Measurements from ENCODE around the gene HIVEP3.

The HIVEP3 gene

DNA sequence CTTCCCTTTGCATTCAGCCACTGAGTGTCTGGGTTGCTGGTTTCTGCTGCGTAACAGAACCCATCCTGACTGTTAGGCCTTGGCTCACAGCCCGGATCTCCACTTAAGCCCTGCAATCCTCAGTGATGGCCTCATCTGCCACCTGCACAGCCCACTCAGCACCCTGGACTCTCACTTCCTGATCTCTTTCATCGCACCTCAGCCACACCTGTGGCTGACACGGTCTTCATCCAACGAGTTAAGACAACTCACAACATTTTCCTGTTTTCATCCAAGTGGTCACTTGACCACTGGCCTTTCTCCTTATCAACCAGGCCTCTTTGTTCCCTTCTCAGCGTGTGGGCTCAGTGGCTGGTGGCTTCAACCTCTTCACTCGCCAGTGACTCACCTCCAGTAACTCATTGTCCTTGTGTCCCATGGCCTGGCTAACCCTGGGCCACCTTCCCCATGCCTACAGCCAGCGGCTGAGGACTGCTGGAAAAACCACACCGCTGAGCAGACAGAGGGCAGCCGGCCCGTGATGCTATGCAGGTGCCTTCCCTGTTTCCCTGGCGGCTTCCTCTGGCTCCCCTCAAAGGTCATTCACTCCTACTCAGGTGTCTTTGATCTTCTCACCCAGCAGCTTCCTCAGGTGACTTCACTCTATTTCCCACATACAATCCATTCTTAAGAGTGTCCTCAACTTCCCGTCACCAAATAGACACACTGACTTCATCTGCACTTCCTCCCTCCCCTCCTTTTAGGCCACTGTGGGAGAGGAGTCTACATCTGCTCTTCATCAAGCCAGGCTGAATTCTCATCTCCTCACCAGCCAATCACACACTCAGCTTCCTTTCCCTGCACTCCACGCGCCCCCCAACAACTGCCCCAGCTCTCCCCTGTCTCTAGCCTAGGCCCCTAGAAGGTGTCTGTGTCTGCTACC, 414.3 kb downstream of the HIVEP3 start:
- no peak for DNase-seq

DNA sequence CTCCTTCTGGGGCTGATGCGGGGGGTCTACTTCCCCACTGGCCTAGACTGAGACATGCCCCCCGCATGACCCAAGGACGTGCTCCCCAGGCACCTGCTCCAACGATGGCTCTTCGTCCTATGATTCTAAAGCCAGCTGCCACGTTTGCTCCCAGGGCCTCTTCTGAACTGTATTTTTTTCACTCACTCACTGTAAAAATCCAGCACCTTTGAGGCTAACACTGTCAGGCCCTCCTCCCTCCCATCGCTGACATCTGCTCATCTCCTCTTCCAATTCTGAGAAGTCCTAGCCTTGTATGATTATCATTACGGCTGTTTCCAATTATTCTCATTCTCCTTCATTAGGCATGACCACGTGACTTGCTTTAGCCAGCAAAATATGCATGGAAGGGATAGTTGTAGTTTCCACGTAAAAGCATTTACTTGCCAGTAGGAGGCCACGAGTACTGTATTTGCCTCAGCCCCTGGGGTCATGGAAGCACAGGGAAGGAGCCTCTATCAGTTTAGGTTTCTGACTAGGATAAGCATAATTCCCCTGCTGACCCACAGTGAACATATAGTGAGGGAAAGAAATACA, 415.1 kb downstream of the HIVEP3 start:
- DNase-seq = no peak

DNA sequence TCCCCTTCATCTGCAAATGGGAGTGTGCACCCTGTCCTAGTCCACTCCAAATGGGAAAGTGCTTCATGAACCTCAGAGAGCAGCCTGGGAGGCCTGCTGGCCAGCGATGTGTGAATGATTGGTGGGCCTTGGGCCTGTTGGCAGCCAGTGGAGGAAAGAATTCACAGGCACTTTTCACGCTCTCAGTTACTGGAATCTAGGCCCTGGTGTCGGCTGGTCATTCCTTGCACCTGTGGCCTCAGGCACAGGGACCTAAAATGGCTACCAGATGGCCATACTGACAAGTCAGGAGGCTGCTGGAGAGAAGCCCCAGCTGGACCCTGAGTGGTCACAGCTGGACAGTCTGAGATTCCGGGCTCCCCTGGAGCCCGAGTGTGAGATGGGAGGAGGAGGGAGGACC, 415.8 kb downstream of the HIVEP3 start:
- no peak for DNase-seq

DNA sequence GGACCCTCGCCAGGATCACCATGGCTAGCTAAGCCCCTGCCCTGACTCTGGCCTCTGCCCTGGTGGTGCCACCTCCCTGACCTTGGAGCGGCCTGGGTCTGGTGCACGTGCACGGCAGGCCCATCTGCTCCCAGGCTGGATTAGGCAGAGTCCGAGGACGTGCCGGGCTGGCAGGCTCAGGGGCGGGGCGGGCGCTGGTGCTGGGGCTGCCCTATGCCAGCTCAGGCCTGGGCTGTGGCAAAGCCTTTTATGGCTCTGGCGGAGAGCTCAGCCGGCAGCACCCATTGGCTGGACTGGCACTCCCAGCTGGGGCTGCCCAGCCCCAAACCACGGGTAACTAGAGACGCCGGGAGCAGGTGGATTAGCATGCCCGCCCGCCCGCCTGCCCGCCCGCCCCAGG, 417.1 kb downstream of the HIVEP3 start:
- no peak for DNase-seq

DNA sequence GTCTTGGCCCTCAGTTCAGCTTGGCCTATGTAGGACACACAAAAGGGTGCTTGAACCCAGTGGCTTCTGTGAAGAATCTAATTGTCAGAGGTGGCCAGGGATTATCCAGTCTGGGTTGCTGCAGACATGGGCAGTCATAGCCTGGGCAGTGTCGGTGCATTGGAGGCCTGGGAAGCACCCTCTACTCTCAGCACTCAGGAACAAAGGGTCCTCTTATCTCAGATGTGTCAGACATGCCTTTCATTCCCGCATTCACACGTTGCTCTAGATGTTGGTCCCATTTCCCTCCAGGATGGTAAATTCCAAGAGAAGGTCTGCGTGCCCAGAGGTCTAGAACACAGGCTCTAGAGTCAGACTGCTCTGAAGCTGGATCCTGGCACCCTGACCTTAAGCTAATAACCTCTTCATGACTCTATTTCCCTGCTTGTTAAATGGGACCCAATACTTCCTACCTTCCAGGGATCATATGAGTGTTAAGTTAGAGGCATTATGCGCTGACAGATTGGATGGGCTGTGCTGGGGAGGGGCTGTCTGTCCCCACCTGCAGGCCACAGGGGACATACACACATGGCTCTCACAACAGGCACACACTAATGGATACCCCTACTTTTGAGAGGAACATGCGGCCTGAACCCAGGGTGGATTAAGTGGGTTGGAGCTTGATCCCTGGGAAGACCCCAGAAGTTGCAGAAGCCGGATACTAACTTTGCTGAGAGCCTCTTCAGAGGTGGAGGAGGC, 417.8 kb downstream of the HIVEP3 start:
- DNase-seq = no peak

DNA sequence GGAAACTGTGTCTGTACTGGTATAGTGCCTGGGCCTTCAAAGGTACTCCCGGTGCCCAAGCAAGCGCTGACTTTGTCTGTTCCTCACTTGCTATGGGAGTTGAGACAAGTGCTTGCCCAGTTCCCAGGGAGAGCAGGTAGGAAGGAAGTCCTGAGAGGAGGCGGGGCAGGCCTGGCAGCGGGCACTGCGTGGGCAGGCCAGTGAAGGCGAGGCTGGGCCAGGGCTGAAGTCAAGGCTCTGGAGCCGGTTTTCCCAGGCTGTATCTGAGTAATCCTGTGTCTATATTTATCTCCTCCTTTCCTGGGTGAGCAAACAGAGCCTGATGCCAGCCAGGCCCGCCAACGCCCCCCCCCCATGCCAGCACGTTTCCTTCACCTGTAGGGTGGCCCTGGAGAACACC, 418.3 kb downstream of the HIVEP3 start:
- no peak for DNase-seq

DNA sequence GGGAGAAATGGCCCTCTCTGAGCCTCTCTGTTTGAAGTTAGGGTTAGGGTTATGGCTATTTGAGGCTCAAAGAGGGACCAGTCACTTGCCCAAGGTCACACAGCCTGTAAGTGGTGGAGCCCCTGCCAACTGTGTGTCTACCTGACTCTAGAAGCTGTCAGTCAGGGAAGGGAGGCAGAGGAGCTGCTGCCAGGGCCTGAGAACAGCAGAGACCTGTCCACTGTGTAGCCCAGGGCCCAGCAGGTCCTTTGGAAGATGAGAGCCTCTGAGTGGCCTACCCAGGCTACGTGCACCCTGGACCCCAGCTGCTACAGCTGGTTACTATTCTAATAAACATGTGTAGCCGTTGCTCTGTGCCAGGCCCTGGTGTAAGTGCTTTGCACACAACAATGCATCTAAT, 419.1 kb downstream of the HIVEP3 start:
- no peak for DNase-seq

DNA sequence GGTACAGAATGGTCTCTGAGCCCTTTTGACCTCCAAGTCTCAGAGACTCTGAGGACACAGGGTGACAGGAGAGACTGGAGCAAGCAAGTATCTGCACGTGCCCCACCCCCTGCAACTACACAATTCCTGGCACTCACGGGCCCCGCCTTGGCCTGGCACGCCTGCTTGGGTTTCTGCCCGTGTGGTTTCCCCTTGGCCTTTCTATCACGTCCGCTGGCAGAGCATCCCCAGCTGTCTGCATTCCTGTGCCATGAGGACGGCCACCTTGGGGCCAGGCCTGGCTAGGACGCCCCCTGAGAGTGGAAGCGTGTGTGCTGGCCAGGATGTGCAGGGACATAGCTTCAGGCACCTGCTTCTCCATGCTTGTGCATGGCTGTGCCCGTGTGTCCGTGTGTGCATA, 419.9 kb downstream of the HIVEP3 start:
- no peak for DNase-seq

DNA sequence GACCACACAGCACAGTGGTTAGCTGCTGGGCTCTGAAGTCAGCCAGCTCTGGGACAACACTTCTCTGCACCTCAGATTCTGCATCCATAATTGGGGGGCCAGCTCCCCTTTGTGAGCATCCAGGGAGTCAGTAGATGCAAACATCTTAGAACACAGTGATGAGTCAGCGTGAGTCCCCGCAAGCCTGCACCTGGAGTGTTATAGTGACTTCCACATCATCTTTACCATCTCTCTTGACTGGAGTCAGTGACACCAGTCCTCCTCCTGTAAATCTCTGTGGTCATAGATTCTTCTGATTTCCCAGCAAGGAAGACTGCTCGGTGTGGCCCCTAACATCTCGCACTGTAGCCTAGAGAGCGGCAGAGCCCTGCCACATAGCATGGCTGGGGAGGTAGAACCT, 420.3 kb downstream of the HIVEP3 start:
- no peak for DNase-seq

DNA sequence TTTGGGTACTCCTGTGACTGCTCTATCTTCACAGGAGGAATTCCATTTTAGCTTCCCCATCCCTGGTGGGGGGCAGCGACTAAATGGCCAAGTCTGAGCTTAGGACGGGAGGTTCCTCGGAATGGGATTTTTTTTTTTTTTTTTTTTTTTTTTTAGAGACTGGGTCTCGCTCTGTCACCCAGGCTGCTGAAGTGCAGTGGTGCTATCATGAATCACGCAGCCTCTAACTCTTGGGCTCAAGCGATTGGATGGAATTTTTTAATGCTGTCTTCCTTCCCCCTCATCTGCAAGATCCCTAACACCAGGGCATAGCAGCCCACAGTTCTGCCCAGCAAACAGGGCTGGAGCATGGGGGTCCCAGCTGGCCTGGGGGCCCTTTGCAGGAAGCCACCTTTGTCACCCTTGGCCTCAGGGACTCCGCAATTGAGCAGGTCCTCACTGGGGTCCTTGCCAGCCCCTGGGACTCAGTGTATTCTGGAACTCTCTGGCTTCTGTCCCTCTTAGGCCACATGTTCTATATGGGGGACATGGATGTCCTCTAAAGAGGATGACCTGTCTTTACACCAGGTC, 421.2 kb downstream of the HIVEP3 start:
- no peak for DNase-seq

DNA sequence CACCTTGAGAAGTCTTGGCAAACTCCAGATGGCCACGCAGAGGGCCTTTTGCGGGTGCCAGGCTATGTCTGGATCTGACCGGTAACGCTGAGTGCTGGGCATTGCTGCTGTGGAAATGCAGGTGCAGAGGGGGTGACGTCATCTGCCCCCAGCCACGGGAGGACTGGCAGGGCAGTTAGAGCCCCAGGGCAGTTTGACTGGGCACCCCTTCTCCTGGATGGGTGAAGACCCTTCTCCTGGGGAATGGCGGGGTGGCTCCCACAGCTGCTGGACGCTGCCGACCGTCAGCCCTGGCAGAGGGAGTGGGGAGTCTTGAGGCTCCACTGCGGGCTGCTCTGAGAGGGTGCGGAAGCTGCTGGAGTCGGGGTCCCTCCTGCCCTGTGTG, 421.7 kb downstream of the HIVEP3 start:
- no peak for DNase-seq

DNA sequence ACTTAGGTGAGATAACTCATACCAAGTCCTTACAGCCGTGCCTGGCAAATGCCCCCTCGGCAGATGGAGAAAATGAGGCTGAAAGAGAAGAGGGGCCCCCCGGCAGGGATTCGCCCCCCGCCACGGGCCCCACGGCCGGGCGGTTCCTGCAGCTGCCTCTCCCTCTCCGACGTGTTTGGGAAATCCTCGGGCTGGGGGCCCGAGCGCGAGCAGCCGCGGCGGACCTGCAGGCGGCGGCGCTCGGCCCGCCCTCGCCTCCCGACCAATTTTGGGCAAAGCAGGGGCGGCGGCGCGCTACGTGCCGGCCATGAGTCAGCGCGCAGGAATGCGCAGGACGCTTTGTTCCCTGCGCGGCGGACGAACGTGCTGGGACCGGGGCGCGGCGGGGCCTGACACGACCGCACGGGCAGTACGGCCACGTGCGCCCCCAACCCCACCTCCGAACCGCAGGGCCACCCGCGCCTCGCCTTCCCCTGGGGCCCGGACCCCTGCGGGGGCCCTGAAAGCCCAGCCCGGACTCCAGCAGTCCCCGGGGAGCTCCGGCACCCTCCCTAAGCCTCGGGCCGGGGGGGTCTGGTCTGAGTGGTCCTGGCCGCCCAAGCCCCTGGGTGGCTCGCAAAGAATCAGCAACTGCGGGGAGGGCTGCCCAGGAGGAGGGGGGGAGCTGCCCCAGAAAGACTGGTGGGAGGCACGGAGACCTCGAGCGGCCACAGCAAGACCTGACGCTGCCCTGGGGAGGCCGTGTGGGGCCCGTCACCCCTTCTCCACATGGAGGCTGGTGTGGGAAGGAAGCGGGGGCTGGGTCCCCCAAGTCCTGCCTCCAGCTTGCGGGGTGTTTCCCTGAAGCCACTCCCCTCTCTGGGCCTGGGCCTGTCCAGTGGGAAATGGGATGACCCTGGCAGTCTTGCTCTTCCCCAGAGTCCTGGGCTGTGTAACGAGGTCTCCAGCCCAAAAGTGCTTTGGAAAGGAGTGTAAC, 422.4 kb downstream of the HIVEP3 start:
- DNase-seq = no peak

DNA sequence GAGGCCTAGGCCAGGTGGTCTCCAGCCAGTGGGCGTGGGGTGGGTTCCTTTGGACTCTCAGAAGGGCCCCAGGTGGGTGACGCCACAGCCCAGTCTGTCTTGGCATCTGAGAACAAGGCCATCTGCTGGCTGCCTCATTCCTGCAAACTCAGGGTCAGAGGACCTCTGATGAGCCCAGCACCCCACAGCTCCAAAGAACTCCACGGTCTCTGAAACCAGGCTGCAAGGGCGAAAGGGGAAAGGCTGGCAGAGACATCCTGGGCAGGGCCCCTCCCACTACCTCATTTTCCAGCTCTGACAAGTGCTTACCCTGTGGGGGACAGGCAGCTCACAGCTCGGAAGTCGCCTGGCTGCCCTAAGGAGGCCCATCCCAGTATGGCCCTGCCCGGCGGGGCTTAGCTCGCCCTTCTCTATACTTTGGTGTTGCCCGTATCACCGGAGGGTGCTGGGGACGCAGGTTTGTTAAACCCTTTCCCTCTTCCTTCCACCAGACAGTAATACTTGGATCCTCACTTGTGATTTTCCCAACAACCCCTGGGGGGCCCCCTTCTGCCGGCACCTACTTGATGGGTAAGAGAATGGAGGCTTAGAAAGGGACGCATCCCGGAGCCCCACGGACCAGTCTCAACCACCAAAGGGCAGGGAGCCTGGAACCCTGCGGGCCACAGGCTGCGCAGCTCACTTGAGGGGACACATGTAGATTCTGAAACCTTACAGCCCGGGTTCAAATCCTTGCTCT, 423.3 kb downstream of the HIVEP3 start:
- DNase-seq = no peak

DNA sequence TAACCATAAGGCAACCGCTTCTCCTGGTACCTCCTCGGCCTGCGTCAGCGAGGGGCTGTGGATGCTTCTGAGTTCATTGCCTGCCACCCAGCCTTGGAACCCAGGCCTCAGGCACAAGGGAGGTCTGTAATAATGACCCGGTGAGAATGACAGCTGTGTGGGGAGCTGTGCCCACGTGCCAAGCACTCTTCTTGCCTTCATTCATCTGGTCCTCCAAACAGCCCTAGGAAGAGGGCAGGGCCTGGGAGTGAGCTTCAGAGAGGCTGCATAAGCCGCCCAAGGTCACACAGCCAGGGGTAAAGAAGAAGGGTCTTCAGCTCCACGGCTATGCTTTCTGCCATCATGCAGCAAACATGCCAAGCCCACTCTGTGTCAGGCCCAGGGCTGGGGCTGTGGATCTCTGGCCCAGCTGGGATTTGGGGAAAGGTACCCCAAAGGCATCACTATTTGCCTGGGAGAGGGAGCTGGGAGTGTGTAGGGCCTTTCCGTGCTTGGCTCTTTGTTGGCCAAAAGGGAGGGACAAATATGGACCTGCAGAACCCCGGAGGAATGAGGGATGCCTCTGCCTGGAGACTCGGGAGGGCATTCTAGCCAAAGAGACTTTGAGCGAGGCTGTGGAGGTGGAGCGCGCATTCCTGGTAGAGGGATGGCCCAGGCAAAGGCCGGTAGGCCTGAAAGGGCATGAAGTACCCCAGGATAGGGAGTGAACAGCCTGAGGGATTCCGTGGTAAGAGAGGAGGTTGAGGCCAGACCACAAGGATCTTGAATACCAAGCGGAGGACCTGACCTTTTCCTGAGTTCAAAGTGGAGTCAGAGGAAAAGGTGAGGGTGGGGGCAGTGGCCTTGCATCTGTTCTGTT, 424.1 kb downstream of the HIVEP3 start:
- no peak for DNase-seq

DNA sequence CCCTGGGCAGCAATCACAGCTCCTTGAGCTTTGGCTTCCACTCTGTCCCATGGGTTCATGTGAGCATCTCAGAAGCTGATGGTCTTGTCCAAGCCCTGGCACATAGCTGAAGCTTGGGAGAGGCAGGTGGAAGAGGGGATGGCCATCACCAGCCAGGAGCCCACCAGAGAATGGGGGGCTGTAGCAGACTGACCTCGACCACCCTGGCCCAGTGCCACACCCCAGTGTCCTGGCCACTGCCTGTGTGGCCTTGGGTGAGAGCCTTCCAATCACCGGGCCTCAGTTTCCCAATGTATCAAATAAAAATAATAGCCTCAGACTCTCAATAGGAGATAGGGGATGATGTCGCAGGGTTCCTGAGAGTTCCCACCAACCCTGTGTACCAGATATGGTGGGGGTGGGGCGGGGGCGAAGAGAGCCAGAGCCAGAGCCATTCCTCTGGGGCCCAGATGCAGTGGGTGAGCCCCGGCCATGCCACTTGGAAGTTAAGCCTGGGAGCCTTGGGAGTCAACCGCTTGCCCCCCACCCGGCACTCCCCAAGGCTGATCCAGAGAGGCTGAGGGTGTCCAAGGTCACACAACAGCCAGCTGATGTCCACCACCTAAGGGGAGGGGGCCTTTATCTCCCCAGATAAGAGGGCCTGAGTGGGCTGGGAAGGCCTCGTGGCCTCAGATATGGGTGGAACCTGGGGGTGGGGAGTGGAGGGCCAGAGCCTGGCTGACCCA, 424.9 kb downstream of the HIVEP3 start:
- no peak for DNase-seq

DNA sequence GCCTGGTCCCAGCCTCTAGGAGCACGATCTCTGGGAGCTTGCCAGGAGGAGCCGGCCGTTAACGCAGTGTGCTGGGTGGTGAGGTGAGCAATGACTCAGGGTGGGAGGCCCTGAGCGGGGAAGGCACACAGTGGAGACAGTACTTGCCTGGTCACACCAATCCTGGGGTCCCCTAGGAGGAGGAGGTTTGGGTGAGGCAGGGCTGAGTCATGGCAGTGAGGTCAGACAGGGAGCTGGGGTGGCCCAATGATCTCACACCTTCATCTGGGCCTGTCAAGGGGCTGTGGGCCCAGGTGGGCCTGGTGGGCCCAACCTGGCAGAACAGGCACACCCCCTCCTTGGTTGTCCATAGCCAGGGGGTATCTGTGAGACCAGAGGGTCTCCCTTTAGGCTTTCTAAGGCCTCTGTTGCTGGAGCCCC, 425.6 kb downstream of the HIVEP3 start:
- no peak for DNase-seq

DNA sequence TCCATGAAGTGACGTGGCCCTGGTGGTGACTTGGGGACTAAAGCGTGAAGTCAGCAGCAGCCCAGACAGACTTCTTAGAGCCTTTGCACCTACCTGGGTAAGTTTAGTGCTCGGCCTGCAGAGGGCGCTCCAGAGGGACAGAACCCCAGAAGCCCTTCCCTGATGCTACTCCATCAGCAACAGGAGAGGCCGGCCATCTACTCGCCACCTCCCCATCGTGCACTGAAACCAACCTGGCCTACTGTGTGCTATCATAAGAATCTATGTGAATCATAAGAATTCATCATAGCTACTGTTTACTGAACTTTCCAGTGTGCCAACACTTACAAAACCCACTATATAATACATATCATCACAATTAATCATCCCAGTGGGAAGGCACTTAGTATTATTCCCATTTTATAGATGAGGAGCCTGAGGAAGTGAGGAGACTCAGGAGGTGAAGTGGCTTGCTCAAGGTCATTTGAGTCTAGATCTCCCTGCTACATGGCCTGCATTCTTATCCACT, 426.3 kb downstream of the HIVEP3 start:
- DNase-seq = no peak

DNA sequence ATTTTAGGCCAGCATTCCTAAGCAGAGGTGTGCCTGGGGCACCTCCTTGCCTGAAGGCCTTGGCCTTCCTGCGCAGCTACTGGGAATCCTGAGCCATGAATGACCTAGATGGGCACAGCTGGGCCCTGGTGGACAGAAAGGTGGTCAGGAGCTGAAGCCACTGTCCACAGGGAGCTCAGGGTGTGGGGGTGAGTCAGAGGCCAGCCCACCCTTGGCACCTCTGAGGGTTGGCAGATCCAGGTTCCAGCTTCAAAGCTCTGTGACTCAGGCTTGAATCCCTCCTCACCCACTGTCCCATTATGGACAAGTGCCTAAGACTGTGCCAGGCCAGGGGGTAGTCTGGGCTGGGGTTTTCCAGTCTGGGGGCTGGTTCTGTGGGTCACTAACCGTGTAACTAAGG, 427.8 kb downstream of the HIVEP3 start:
- DNase-seq = no peak

DNA sequence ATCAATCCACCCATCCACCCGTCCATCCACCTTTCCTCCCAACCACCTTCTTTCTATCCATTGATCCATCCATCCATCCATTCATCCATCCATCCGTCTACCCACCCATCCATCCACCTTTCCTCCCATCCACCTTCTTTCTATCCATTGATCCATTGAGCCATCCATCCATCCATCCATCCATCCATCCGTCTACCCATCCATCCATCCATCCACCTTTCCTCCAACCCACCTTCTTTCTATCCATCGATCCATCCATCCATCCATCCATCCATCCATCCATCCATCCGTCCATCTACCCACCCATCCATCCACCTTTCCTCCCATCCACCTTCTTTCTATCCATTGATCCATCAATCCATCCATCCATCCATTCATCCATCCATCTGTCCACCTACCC, 429.2 kb downstream of the HIVEP3 start:
- DNase-seq = no peak

All from CD4-positive, alpha-beta T cell treated with Interleukin-21 for 1 hour (primary cell).